Karpas-422 (cell line): ENCODE measurements around the gene FOXR1. TPM values are rescaled to one million over a fixed set of nuclear protein-coding genes. Genes with fewer than 3 reads are reported as not detected.

Experiments used
- DNase-seq: peaks from one replicate; pipeline ENCODE4 v3.0.0-alpha.2; 2015
- H2AFZ ChIP-seq: fragments of 200-600 bp; sonication (generic); 2 replicates; pipeline ENCODE4 v1.6.1; 2014; ENCODE audit warnings: antibody characterized with exemption, low read length, mixed read lengths
- H3K27ac ChIP-seq: fragments of 200-600 bp; sonication (generic); 2 replicates; pipeline ENCODE4 v1.5.1; 2014; ENCODE audit warnings: mild to moderate bottlenecking, low read length, moderate library complexity
- H3K27me3 ChIP-seq: fragments of 200-600 bp; sonication (generic); 2 replicates; pipeline ENCODE4 v1.6.1; 2014; ENCODE audit warnings: low read length, mixed read lengths
- H3K36me3 ChIP-seq: fragments of 200-600 bp; sonication (generic); 2 replicates; pipeline ENCODE4 v1.6.1; 2014; ENCODE audit warnings: low read length, mixed read lengths; ENCODE audit not compliant: insufficient read depth
- H3K4me1 ChIP-seq: fragments of 200-600 bp; sonication (generic); 2 replicates; pipeline ENCODE4 v1.6.1; 2014; ENCODE audit warnings: mild to moderate bottlenecking, low read length, mixed read lengths
- H3K4me2 ChIP-seq: fragments of 200-600 bp; sonication (generic); 2 replicates; pipeline ENCODE4 v1.6.1; 2014; ENCODE audit warnings: low read length, low read depth, mild to moderate bottlenecking; ENCODE audit not compliant: poor library complexity, severe bottlenecking
- H3K4me3 ChIP-seq: fragments of 200-600 bp; sonication (generic); 2 replicates; pipeline ENCODE4 v1.5.1; 2014; ENCODE audit warnings: mild to moderate bottlenecking, antibody characterized with exemption, low read length, mixed read lengths
- H3K79me2 ChIP-seq: fragments of 200-600 bp; sonication (generic); 2 replicates; pipeline ENCODE4 v1.6.1; 2014; ENCODE audit warnings: mild to moderate bottlenecking, low read length, mixed read lengths
- H3K9ac ChIP-seq: fragments of 200-600 bp; sonication (generic); 2 replicates; pipeline ENCODE4 v1.6.0; 2014; ENCODE audit warnings: low read length
- H3K9me2 ChIP-seq: fragments of 200-600 bp; sonication (generic), shearing (Covaris generic); replicated peaks from 2 replicates; pipeline ENCODE4 v1.6.0; 2014; ENCODE audit warnings: mild to moderate bottlenecking, low read length, moderate library complexity; ENCODE audit not compliant: insufficient read depth
- H3K9me3 ChIP-seq: fragments of 300-700, 200-600 bp; sonication (generic); 2 replicates; pipeline ENCODE4 v1.6.1; 2014; ENCODE audit warnings: low read length, mixed read lengths
- H4K20me1 ChIP-seq: fragments of 200-600 bp; sonication (generic); 2 replicates; pipeline ENCODE4 v1.6.1; 2014; ENCODE audit warnings: mild to moderate bottlenecking, antibody characterized with exemption, low read length, low read depth; ENCODE audit not compliant: insufficient read depth
- total RNA-seq: library from RNA; depleted of rRNA; stranded (reverse); fragments of >200 nt; shearing (Covaris generic); gene quantifications from 2 replicates; pipeline ENCODE4 v1.2.3, GENCODE V29; 2014; ENCODE audit warnings: low replicate concordance

Gene FOXR1
- total RNA-seq, 1 experiment from 2014 or later, result not detected

DNA sequence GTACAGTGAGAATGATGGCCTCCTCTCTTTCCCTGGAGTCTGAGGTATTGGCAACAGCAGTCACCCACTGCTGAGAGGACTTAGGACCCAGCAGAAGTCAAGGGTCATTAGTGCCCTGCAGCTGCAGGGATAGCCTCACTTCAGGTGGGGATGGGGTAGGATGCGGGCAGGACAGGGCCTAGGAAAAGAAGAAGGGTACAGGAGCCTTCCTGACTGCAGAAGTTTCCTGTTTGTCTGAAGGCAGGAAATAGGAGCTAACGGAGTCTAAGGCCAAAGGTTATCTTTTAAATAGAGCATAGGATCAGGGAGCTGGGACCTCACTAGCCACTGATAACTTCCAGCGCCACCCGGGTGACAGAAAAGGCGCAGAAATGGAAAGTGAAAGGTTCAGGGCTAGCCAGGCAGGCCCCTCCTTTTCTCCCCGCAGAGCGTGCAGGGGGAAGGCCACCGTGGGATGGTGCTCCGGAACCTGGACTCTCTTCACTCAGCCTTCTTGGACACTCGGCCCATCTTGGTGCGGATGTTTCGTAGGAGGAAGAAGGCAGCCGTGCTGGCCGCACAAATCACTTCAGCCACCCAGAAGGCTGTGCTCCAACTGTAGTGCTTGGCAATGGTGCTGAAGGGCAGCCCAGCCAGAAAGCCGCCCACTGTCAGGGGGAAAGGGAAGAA lies 53.0 kb downstream of the FOXR1 start:
- Histone ChIP-seq H3K27ac (no peak overlapping the region), H3K79me2 (peaks cover 25% of the 10 kb centered on the region), H4K20me1 (no peaks in the 10 kb centered on the region), H3K36me3 (no peaks in the 10 kb centered on the region), H3K9me3 (no peaks in the 10 kb centered on the region), H3K27me3 (no peaks in the 10 kb centered on the region), H2AFZ (no peak overlapping the region), H3K9ac (no peak overlapping the region), H3K9me2 (no peaks in the 10 kb centered on the region), H3K4me1 (peaks cover 30% of the 10 kb centered on the region), H3K4me3 (no peak overlapping the region), H3K4me2 (no peak overlapping the region)
- DNase-seq, result no peak

DNA sequence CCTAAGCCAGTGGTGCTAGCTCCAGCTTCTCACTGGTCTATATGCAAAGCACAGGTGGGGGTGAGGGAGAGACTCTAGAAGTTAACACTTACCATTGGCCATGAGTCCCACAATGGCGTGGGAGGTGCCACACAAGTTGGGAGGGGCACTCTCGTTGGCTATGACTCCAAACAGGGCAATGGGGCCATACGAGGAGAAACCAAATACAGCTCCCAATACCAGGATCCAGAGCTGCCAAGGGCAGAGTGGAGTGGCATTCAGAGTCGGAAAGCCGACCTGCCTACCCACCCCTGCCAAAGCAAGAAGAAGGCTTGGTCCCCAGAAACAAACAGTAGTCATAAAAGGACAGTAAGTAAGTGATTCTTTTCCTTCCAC lies 53.5 kb downstream of the FOXR1 start:
- Histone ChIP-seq H3K9ac (no peak overlapping the region), H3K36me3 (no peaks in the 10 kb centered on the region)

GRCh38 chr11:119025541-119025940 lies 54.0 kb downstream of the FOXR1 start:
- H3K9me2 ChIP-seq, result no peaks in the 10 kb centered on the region
- H3K27ac ChIP-seq, result no peak overlapping the region
- H3K4me1 ChIP-seq, result peaks cover 26% of the 10 kb centered on the region
- H3K27me3 ChIP-seq, result no peaks in the 10 kb centered on the region
- no peaks in the 10 kb centered on the region for H3K9me3 ChIP-seq
- H3K9ac ChIP-seq, result no peak overlapping the region
- no peak overlapping the region for H3K4me3 ChIP-seq
- H4K20me1 ChIP-seq, result no peaks in the 10 kb centered on the region
- DNase-seq, result no peak
- no peaks in the 10 kb centered on the region for H3K36me3 ChIP-seq
- H2AFZ ChIP-seq, result no peak overlapping the region
- peaks cover 19% of the 10 kb centered on the region for H3K79me2 ChIP-seq
- H3K4me2 ChIP-seq, result no peak overlapping the region

More for the DNA sequence above, 53.5 kb downstream of the FOXR1 start:
- Histone ChIP-seq H2AFZ (no peak overlapping the region), H3K9me3 (no peaks in the 10 kb centered on the region), H3K27me3 (no peaks in the 10 kb centered on the region), H3K4me1 (peaks cover 30% of the 10 kb centered on the region), H4K20me1 (no peaks in the 10 kb centered on the region), H3K79me2 (peaks cover 23% of the 10 kb centered on the region), H3K4me2 (no peak overlapping the region), H3K27ac (no peak overlapping the region), H3K4me3 (no peak overlapping the region), H3K9me2 (no peaks in the 10 kb centered on the region)
- no peak for DNase-seq

GRCh38 chr11:119025978-119026766 lies 54.6 kb downstream of the FOXR1 start:
- peaks cover 17% of the 10 kb centered on the region for H3K79me2 ChIP-seq
- no peaks in the 10 kb centered on the region for H3K27me3 ChIP-seq
- H3K9me2 ChIP-seq, result no peaks in the 10 kb centered on the region
- no peak overlapping the region for H3K27ac ChIP-seq
- no peak overlapping the region for H3K4me2 ChIP-seq
- H3K4me1 ChIP-seq, result peaks cover 26% of the 10 kb centered on the region
- no peaks in the 10 kb centered on the region for H4K20me1 ChIP-seq
- no peaks in the 10 kb centered on the region for H3K9me3 ChIP-seq
- H3K9ac ChIP-seq, result no peak overlapping the region
- no peak overlapping the region for H3K4me3 ChIP-seq
- no peak overlapping the region for H2AFZ ChIP-seq
- no peaks in the 10 kb centered on the region for H3K36me3 ChIP-seq
- no peak for DNase-seq

GRCh38 chr11:119026970-119027369 lies 55.4 kb downstream of the FOXR1 start:
- Histone ChIP-seq H3K9ac (no peak overlapping the region), H3K4me3 (no peak overlapping the region), H3K36me3 (no peaks in the 10 kb centered on the region), H3K4me1 (peaks cover 26% of the 10 kb centered on the region), H3K27ac (no peak overlapping the region), H3K9me2 (no peaks in the 10 kb centered on the region), H3K9me3 (no peaks in the 10 kb centered on the region), H3K4me2 (no peak overlapping the region), H3K27me3 (no peaks in the 10 kb centered on the region), H3K79me2 (peaks cover 10% of the 10 kb centered on the region; the same call in 1 of the 2 replicates), H2AFZ (no peak overlapping the region), H4K20me1 (no peaks in the 10 kb centered on the region)
- no peak for DNase-seq

GRCh38 chr11:119027561-119028345 lies 56.2 kb downstream of the FOXR1 start:
- H3K9me3 ChIP-seq, result no peaks in the 10 kb centered on the region
- no peaks in the 10 kb centered on the region for H3K9me2 ChIP-seq
- H3K9ac ChIP-seq, result no peak overlapping the region

GRCh38 chr11:119028346-119029068 lies 56.9 kb downstream of the FOXR1 start:
- Histone ChIP-seq H3K79me2 (peaks cover 10% of the 10 kb centered on the region; the same call in 1 of the 2 replicates), H3K27me3 (no peaks in the 10 kb centered on the region), H3K36me3 (no peaks in the 10 kb centered on the region), H2AFZ (no peak overlapping the region), H3K9me3 (no peaks in the 10 kb centered on the region), H4K20me1 (no peaks in the 10 kb centered on the region), H3K9me2 (no peaks in the 10 kb centered on the region), H3K4me2 (peak overlapping the region; percentile 82), H3K27ac (no peak overlapping the region), H3K4me3 (peak overlapping the region; percentile 89; the same call in 1 of the 2 replicates), H3K9ac (peak overlapping the region; percentile 77), H3K4me1 (peaks cover 26% of the 10 kb centered on the region)
- DNase-seq, result no peak

More at GRCh38 chr11:119027561-119028345, 56.2 kb downstream of the FOXR1 start:
- H3K79me2 ChIP-seq, result peaks cover 10% of the 10 kb centered on the region; the same call in 1 of the 2 replicates
- H3K36me3 ChIP-seq, result no peaks in the 10 kb centered on the region
- DNase-seq, result no peak
- no peak overlapping the region for H2AFZ ChIP-seq
- H3K4me3 ChIP-seq, result no peak overlapping the region
- H4K20me1 ChIP-seq, result no peaks in the 10 kb centered on the region
- peaks cover 26% of the 10 kb centered on the region for H3K4me1 ChIP-seq
- H3K27ac ChIP-seq, result no peak overlapping the region
- peak overlapping the region; percentile 82 for H3K4me2 ChIP-seq
- no peaks in the 10 kb centered on the region for H3K27me3 ChIP-seq
